ENCODE data around the gene RFX5. TPM values are rescaled to one million over a fixed set of nuclear protein-coding genes. Genes with fewer than 3 reads are reported as not detected.

Gene RFX5
- total and polyA plus RNA-seq, 12 donors = 22.6 to 82.5 (median 50.0) TPM

DNA sequence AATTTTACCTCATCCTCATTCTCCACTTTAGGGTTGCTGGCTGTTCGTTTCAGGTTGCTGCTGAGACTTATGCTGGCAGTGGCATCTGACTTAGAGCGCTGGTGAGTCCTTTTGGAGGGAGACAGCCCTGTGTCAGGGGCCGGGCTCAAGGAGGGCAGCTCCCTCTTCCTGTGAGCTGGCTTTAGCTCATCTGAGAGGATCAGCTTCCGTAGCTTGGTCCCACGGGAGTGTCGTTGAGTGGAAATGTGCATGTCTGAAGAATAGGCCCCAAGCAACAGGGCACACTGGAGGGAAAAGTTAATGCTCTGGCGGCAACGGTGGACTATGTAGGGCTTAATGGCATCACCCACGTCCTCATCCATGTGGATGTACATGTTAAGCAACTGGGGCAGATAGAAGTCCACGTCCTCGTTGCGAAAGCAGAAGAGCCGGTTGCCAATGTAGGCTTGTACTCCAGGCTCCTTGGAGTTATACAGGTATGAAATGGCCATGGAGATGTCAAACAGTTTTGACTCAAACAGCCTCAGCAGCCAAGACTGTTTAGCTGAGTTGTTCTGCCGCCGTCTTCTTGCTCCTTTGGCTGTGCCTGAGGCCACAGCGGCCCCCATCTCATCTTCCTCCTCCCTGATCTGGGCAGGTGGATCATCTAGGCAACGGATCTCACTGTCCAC is 31.4 kb downstream of the RFX5 start:
- Histone ChIP-seq H3K36me3 (replicated peaks in 1 of 2) (peaks cover 0 to 47% of the 10 kb centered on the region in 2 donors), H3K4me1 (replicated peaks in 1 of 2) (peaks cover 37 to 42% of the 10 kb centered on the region in 2 donors), H3K4me3 (no peak overlapping the region), H3K27ac (peak overlapping the region in 1 of 5 donors; percentile 32), H3K9me3 (replicated peaks in 1 of 3) (no peaks in the 10 kb centered on the region), H3K27me3 (no peaks in the 10 kb centered on the region)
- TF ChIP-seq POLR2A (IDR thresholded peaks at IDR 0.05) = no peak
- TF ChIP-seq, protein P1, sequence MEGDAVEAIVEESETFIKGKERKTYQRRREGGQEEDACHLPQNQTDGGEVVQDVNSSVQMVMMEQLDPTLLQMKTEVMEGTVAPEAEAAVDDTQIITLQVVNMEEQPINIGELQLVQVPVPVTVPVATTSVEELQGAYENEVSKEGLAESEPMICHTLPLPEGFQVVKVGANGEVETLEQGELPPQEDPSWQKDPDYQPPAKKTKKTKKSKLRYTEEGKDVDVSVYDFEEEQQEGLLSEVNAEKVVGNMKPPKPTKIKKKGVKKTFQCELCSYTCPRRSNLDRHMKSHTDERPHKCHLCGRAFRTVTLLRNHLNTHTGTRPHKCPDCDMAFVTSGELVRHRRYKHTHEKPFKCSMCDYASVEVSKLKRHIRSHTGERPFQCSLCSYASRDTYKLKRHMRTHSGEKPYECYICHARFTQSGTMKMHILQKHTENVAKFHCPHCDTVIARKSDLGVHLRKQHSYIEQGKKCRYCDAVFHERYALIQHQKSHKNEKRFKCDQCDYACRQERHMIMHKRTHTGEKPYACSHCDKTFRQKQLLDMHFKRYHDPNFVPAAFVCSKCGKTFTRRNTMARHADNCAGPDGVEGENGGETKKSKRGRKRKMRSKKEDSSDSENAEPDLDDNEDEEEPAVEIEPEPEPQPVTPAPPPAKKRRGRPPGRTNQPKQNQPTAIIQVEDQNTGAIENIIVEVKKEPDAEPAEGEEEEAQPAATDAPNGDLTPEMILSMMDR (IDR thresholded peaks at IDR 0.05) = no peak
- no peak for DNase-seq
- intact Hi-C loops (cut with DNase I) = no loop called here
- WGBS, 4 donors = 90 to 94% (median 93%) methylated on average over 9 to 17 of the region's 17 CpGs

DNA sequence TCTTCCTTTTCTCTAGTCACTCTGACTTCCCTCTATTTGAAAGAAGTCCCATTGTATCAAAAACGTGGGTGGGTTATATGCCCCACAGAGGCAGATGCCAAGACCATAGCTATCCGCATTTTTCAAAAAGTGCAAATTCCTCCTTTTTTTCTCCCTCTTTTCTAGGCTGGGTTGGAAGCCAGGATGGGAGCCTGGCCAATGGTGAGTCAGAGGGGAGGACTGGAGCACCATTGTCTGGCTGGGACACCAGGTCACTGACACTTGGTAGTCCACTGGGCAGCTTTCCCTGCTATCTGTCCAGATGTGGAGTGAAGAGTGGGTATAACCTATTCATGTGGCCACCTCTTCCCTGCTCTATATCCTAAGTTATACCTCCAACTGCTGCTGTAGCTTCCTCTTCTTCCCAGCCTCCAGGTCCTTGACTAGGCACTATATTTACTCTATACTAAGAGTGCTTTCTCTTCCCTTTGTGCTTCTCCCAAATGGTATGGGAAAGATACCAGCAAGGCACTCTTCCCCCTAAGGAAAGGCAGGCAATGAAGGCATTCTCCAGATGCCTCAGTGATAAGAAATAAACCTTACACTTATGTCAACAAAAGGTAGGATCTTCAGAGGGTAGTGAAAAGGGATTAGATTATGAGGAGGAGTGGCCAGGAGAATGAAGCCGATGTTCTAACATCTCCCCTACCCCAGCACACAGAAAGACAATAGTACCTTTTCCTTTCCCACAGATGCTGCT is 32.7 kb downstream of the RFX5 start:
- peaks cover 39 to 54% of the 10 kb centered on the region in 2 donors for H3K4me1 ChIP-seq (replicated peaks in 1 of 2)
- WGBS, 4 donors = 38 to 43% (median 42%) methylated on average over 3 of the region's 3 CpGs
- TF ChIP-seq, protein P1 (IDR thresholded peaks at IDR 0.05) = no peak
- no peak for TF ChIP-seq POLR2A (IDR thresholded peaks at IDR 0.05)
- H3K36me3 ChIP-seq (replicated peaks in 1 of 2) = peaks cover 0 to 48% of the 10 kb centered on the region in 2 donors
- no peaks in the 10 kb centered on the region for H3K9me3 ChIP-seq (replicated peaks in 1 of 3)
- peak; percentile 85 to 96 (median 93) for DNase-seq
- H3K4me3 ChIP-seq = no peak overlapping the region
- intact Hi-C loops (cut with DNase I) = no loop called here
- peak overlapping the region in 4 of 5 donors; percentile 42 to 93 (median 82) for H3K27ac ChIP-seq
- H3K27me3 ChIP-seq = no peaks in the 10 kb centered on the region

GRCh38 chr1:151313501-151313900 is 33.6 kb downstream of the RFX5 start:
- intact Hi-C loops (cut with DNase I) = no loop called here
- TF ChIP-seq, protein P1 (IDR thresholded peaks at IDR 0.05) = no peak
- TF ChIP-seq POLR2A (IDR thresholded peaks at IDR 0.05) = no peak
- H3K9me3 ChIP-seq (replicated peaks in 1 of 3) = no peaks in the 10 kb centered on the region
- no peaks in the 10 kb centered on the region for H3K27me3 ChIP-seq
- H3K36me3 ChIP-seq (replicated peaks in 1 of 2) = peaks cover 0 to 48% of the 10 kb centered on the region in 2 donors
- H3K27ac ChIP-seq = peak overlapping the region; percentile 2 to 93 (median 73)
- no peak overlapping the region for H3K4me3 ChIP-seq
- WGBS, 4 donors = 27 to 35% (median 33%) methylated on average over 1 to 2 of the region's 2 CpGs
- DNase-seq = peak in 4 of 7 donors; percentile 50 to 65 (median 58)
- H3K4me1 ChIP-seq (replicated peaks in 1 of 2) = peaks cover 39 to 61% of the 10 kb centered on the region in 2 donors

- 82 to 87% (median 85%) methylated on average over 8 of the region's 8 CpGs for WGBS, 4 donors
- Histone ChIP-seq H3K27me3 (no peaks in the 10 kb centered on the region), H3K9me3 (replicated peaks in 1 of 3) (no peaks in the 10 kb centered on the region), H3K4me3 (no peak overlapping the region), H3K27ac (peak overlapping the region; percentile 2 to 94 (median 90)), H3K4me1 (replicated peaks in 1 of 2) (peaks cover 39 to 61% of the 10 kb centered on the region in 2 donors), H3K36me3 (replicated peaks in 1 of 2) (peaks cover 0 to 49% of the 10 kb centered on the region in 2 donors)
- DNase-seq = no peak
- TF ChIP-seq, protein P1 (IDR thresholded peaks at IDR 0.05) = no peak
- TF ChIP-seq POLR2A (IDR thresholded peaks at IDR 0.05) = no peak
- intact Hi-C loops (cut with DNase I) = no loop called here
These were observed 34.2 kb downstream of the RFX5 start for GRCh38 chr1:151312826-151313225.

All from adrenal gland (tissue), 12 donors.